ENCODE measurements around the gene CFAP92.

The CFAP92 gene

GRCh38 chr3:128995737-128996136, 1.9 kb upstream of the CFAP92 start:
- FAIRE-seq (no peak), DNase-seq (ENCODE audit: insufficient read length, low spot score) (no peak)
- no peak for TF ChIP-seq POLR2A (IDR thresholded peaks at IDR 0.05; ENCODE audit: low read depth, low read length)

DNA sequence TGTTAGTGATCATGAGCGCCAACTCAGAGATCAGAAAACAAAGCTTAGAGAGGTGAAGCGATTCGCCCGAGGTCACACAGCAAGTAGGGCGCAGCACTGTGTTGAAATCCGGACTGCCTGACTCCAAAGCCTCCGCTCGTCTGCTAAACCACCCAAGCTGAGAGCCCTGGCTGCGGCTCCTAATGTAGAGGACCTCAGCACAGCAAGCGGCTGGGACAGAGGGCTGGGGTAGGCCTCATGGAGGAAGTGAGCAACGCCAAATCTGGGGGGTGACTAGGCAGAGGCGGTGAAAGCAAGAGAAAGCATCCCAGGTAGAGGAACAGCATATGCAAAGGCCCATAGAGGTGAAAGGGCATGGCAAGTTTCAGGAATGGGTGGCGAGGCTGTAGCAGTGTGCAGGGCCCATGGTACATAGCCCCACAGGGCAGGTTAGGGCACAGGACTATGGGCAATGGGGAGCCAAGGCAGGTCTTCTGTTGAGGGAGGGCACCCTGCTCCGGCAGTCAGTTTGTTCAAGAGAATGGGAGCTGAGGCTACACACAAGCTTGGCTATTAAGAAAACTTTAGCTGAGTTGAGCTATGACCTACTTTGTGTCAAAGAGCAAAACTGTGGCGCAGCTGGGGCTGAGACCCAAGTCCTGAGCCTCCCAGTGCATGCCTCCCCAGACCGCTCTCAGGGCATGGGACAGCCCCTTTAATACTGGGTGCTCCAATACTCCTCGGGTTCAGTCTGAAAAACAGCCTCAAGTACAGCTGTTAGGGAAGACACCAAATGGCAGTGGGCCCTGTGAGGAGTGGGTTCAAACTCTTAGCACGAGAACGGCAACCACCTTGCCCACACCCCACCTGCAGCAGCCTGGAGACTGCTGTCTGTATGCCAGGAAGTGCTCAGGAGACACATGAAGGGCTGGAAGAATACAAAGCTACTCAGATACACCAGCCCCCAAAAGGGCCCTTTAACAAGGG, 988 bp upstream of the CFAP92 start:
- no peak for DNase-seq (ENCODE audit: insufficient read length, low spot score)
- no peak for FAIRE-seq
- no peak for TF ChIP-seq POLR2A (IDR thresholded peaks at IDR 0.05; ENCODE audit: low read depth, low read length)

GRCh38 chr3:128994173-128994512, 267 bp upstream of the CFAP92 start:
- no peak for TF ChIP-seq POLR2A (IDR thresholded peaks at IDR 0.05; ENCODE audit: low read depth, low read length)
- DNase-seq (ENCODE audit: insufficient read length, low spot score) (no peak), FAIRE-seq (no peak)

DNA sequence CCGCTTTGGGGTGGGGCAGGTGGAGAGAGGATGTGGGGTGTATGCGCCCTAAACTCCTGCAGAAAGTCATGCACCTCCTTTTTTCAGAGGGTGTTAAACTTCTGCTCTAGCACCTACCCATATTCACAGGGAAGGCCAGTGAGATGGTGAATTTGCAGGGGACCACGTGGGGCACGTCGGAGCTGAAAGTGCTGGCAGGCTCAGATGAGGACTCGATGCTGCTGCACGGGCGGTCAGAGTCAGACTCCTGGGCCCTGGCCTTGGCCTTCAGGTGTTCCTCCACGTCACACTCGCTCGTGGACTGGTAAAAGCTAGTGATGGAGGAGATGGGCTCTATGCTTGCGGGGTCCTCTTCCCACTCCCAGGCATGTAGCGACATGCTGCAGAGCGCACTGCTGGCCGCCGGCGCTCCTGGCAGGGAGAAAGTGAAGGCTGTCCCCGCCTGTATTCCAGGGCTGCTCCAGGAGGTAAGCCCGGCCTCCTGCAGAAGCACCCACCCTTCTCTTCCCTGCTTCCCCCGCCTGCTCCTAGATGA, 883 bp downstream of the CFAP92 start:
- TF ChIP-seq POLR2A (IDR thresholded peaks at IDR 0.05; ENCODE audit: low read depth, low read length), result no peak
- DNase-seq (ENCODE audit: insufficient read length, low spot score) (no peak), FAIRE-seq (no peak)

- FAIRE-seq (no peak), DNase-seq (ENCODE audit: insufficient read length, low spot score) (no peak)
- no peak for TF ChIP-seq POLR2A (IDR thresholded peaks at IDR 0.05; ENCODE audit: low read depth, low read length)
Measured at GRCh38 chr3:128991355-128991895, 2.5 kb downstream of the CFAP92 start.

DNA sequence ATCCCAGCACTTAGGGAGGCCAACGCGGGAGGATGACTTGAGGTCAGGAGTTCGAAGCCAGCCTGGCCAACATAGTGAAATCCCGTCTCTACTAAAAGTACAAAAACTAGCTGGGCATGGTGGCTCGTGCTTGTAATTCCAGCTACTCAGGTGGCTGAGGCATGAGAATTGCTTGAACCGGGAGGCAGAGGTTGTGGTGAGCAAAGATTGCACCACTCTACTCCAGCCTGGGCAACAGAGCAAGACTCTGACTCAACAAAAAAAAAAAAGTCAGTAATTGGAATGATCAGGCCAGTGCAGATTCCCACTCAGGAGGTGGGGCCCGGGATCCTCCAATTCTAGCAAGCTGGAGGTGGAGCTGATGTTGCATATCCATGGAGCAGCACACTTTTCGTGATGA, 5.6 kb downstream of the CFAP92 start:
- TF ChIP-seq POLR2A (IDR thresholded peaks at IDR 0.05; ENCODE audit: low read depth, low read length), result no peak
- FAIRE-seq (no peak), DNase-seq (ENCODE audit: insufficient read length, low spot score) (no peak)

DNA sequence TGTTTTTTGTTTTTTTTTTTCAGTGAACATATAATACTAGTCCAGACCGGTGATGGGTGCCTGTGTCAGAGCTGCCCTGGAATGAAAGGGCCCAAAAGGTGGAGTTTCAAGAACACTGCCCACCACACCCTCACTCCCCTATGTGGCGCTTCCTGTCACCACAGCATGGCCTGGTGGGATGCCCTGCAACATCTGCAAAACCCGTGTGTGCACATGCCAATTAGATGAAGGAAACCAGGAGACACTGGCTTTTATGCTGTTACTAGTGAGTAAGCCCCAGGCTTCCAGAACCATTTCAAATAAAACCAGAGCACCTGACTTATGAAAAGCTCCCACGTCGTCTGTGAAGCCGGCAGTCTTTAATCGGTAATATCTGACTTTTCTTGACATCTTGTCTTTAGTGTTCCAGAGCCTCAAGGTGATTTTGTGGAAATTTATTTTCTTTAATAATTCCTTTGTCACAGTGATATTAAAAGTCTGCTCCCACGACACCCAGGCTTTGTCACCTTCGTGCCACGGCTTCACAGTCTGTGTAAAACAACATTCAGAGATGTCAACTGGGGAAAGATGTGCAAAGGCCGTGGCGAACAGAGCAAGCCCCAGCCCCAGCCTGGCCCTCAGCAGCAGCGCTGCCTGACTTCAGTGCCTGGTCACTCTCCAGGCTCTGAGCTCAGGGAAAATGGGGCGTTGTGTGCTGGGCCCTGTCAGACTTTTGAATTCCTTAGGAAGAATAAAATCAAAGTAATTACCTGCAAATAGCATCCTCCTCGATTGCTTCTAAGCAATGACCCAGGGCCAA, 6.4 kb downstream of the CFAP92 start:
- FAIRE-seq (no peak), DNase-seq (ENCODE audit: insufficient read length, low spot score) (no peak)
- no peak for TF ChIP-seq POLR2A (IDR thresholded peaks at IDR 0.05; ENCODE audit: low read depth, low read length)

DNA sequence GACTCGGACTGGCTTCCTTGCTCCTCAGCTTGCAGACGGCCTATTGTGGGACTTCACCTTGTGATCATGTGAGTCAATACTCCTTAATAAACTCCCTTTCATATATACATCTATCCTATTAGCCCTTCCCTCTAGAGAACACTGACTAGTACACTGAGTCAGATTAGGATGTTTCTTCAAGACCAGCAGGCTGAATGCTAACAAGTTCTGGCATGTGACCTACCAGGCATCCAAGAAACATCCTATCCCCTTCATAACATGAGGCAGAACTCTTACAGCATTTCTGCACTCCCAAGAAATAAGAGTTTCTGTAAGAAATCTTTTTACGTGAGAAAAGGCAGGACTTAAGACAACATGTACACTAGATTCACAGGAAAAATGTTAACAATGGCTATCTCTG, 9.3 kb downstream of the CFAP92 start:
- TF ChIP-seq POLR2A (IDR thresholded peaks at IDR 0.05; ENCODE audit: low read depth, low read length), result no peak
- DNase-seq (ENCODE audit: insufficient read length, low spot score) (no peak), FAIRE-seq (no peak)

- no peak for TF ChIP-seq POLR2A (IDR thresholded peaks at IDR 0.05; ENCODE audit: low read depth, low read length)
- DNase-seq (ENCODE audit: insufficient read length, low spot score) (no peak), FAIRE-seq (no peak)
Measured at GRCh38 chr3:128983293-128984069, 10.4 kb downstream of the CFAP92 start.

GRCh38 chr3:128975276-128975675, 18.6 kb downstream of the CFAP92 start:
- no peak for DNase-seq (ENCODE audit: insufficient read length, low spot score)
- no peak for FAIRE-seq
- TF ChIP-seq POLR2A (IDR thresholded peaks at IDR 0.05; ENCODE audit: low read depth, low read length), result no peak

DNA sequence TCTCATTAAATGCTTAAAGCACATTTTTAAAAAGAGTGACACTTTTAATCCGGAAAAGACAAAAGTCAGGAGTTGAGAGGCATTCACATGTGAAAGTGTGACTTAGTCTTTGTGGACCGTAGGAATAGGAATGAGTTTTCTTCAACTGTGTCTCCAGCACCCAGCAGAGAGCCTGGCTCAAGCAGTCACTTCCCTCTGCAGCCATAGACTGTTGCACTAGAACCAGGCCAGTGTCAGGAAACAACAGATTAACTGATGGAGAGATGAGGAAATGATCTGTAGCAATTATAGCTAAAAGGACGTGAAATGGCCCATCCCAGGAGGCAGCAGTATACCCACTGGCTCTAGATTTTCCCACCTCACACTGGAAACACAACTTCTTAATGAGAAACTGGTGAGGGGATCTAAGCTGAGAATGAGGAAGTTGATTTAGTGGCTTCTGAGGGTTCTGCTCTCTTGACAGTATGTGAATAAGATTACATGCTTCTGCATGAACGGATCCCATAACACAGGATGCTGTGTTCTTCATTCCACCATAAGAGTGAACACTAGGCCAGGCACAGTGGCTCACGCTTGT, 19.8 kb downstream of the CFAP92 start:
- FAIRE-seq (no peak), DNase-seq (ENCODE audit: insufficient read length, low spot score) (no peak)

GRCh38 chr3:128971421-128972100, 22.3 kb downstream of the CFAP92 start:
- FAIRE-seq (no peak), DNase-seq (ENCODE audit: insufficient read length, low spot score) (no peak)
- no peak for TF ChIP-seq POLR2A (IDR thresholded peaks at IDR 0.05; ENCODE audit: low read depth, low read length)

More for the DNA sequence above, 19.8 kb downstream of the CFAP92 start:
- no peak for TF ChIP-seq POLR2A (IDR thresholded peaks at IDR 0.05; ENCODE audit: low read depth, low read length)

- no peak for TF ChIP-seq POLR2A (IDR thresholded peaks at IDR 0.05; ENCODE audit: low read depth, low read length)
- DNase-seq (ENCODE audit: insufficient read length, low spot score) (no peak), FAIRE-seq (no peak)
Measured at GRCh38 chr3:128970740-128971047, 23.2 kb downstream of the CFAP92 start.
